ENCODE results near the gene WDR26. TPM values are rescaled to one million over a fixed set of nuclear protein-coding genes. Genes with fewer than 3 reads are reported as not detected.
"Not testable (repeated sequence)": the region's sequence is repeated elsewhere in the genome, so short reads cannot be mapped to it uniquely, and the experiment has no call there.

The WDR26 gene
- total RNA-seq, 2 donors from 2014 or later, result 157 to 176 TPM

DNA sequence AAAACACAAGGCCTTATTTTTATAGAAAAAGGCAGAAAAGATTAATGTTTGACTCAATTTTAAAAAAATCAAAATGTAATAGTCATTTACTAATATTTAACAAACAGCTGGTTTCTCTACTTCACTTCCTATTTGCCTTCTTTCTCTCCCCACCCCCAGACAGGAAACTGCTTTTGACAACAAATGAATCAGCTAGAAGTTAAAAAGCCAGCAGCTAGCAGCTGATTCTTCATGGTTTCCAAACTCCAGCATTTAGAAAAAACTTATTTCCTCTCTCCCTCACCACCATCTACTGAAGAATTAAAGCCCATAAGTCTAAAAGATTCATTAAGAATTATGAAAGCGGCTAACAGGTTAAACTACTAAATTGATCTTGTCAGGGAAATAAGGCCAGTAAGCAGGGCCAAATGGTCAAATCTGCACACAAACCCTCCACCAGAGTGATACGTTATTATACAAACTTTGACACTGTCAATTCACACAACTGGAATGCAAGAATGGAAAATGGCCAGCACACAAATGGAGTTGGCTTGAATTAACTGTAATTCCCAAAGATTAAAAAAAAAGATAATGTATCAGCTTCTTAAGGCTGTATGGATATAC, 4.0 kb downstream of the WDR26 start:
- no peak for ATAC-seq
- H3K4me1 Mint-ChIP-seq, result peaks cover 47% of the 10 kb centered on the region
- H3K9me3 ChIP-seq (ENCODE audit: control insufficient read depth, low read length, poor library complexity, severe bottlenecking), result no peaks in the 10 kb centered on the region
- H3K27me3 Mint-ChIP-seq, result no peaks in the 10 kb centered on the region
- peak overlapping the region; percentile 93 for H3K27ac Mint-ChIP-seq
- peaks cover 4% of the 10 kb centered on the region for H3K36me3 Mint-ChIP-seq (ENCODE audit: low read depth)
- DNase-seq, result no peak
- peak overlapping the region; percentile 87 for H3K4me3 Mint-ChIP-seq

DNA sequence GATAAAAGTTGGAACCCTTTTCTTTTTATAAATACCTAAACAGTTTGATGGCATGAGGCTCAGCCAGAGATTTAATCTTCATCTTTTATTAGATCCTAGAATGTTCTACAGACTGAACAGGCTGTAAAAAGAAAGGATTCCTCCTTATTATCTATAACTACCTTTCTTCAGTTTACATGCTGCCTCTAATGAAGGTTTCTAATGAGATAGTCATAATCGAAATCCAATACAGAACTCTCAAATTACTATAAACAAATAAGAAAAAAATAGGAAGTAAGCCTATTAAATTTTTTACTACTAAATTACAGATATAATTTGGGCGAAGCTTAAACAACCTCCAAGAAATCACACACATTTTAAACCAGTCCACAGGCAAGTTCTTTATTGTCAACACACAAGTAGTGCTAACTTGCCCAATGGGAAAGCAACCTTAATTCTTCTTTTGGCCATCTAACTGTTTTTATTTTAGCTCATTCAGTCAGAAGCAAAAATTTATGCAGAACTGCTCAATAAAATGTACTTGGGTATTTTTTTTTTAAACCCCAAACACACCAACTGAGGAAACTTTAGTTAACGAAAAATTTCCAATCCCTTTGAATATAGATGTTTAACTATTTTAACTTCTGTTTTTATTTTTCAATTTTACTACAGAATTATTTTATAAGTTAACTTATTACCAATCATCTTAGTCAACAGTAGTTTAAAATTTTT, 4.8 kb downstream of the WDR26 start:
- Mint-ChIP-seq H3K36me3 (ENCODE audit: low read depth) (peaks cover 4% of the 10 kb centered on the region), H3K27me3 (no peaks in the 10 kb centered on the region), H3K27ac (peak overlapping the region; percentile 93), H3K4me1 (peaks cover 48% of the 10 kb centered on the region), H3K4me3 (no peak overlapping the region)
- H3K9me3 ChIP-seq (ENCODE audit: control insufficient read depth, low read length, poor library complexity, severe bottlenecking), result no peaks in the 10 kb centered on the region
- no peak for DNase-seq
- ATAC-seq, result no peak

DNA sequence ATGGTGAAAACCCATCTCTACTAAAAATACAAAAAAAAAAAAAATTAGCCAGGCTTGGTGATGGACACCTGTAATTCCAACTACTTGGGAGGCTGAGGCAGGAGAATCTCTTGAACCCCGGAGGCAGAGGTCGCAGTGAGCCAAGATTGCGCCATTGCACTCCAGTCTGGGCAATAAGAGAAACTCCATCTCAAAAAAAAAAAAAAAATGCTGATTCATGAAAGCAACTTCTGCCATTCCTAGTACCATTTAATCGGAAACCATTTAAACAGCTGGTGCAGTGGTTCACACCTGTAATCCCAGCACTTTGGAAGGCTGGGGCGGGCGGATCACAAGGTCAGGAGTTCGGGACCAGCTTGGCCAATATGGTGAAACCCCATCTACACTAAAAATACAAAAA, 5.9 kb downstream of the WDR26 start:
- H3K27ac Mint-ChIP-seq; H3K27me3 Mint-ChIP-seq; DNase-seq; ATAC-seq; H3K9me3 ChIP-seq (ENCODE audit: control insufficient read depth, low read length, poor library complexity, severe bottlenecking); H3K36me3 Mint-ChIP-seq (ENCODE audit: low read depth): not testable (repeated sequence)
- Mint-ChIP-seq H3K4me3 (peak overlapping the region; percentile 25), H3K4me1 (peaks cover 48% of the 10 kb centered on the region)

DNA sequence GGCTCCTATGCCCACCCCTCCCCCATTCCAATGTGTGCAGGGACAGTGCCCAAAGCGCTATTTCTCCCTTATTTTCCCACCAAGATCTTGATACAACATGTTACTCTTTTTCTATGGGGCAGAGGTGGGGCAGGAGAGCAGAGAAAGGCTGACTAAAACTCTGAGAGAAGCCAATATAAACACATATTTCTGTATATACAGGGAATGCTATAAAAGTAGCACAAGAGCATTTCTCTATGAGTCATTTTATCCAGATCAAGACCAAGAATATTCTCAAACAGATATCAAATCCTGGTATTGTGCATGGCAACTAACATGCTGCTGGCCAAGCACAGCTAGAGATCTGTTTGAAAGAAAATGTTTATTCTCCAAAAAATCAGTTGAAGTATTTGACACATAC, 7.3 kb downstream of the WDR26 start:
- peaks cover 38% of the 10 kb centered on the region for H3K4me1 Mint-ChIP-seq
- no peaks in the 10 kb centered on the region for H3K27me3 Mint-ChIP-seq
- H3K27ac Mint-ChIP-seq, result no peak overlapping the region
- ATAC-seq (no peak), DNase-seq (no peak)
- H3K36me3 Mint-ChIP-seq (ENCODE audit: low read depth), result peaks cover 3% of the 10 kb centered on the region
- H3K9me3 ChIP-seq (ENCODE audit: control insufficient read depth, low read length, poor library complexity, severe bottlenecking), result no peaks in the 10 kb centered on the region
- peak overlapping the region; percentile 31 for H3K4me3 Mint-ChIP-seq

DNA sequence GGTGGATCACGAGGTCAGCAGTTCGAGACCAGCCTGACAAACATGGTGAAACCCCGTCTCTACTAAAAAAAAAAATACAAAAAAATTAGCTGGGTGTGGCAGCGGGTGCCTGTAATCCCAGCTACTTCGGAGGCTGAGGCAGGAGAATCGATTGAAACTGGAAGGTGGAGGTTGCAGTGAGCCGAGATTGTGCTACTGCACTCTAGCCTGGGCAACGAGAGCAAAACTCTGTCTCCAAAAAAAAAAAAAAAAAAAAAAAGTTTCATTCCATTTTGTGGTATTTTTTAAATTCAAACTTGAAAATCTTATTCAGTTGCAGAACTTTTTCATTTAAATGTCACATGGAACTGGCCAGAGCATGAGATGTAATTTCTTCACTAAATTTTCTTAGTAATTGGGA, 7.7 kb downstream of the WDR26 start:
- peaks cover 36% of the 10 kb centered on the region for H3K4me1 Mint-ChIP-seq
- H3K27ac Mint-ChIP-seq; DNase-seq; H3K4me3 Mint-ChIP-seq; ATAC-seq; H3K27me3 Mint-ChIP-seq; H3K36me3 Mint-ChIP-seq (ENCODE audit: low read depth); H3K9me3 ChIP-seq (ENCODE audit: control insufficient read depth, low read length, poor library complexity, severe bottlenecking): not testable (repeated sequence)

DNA sequence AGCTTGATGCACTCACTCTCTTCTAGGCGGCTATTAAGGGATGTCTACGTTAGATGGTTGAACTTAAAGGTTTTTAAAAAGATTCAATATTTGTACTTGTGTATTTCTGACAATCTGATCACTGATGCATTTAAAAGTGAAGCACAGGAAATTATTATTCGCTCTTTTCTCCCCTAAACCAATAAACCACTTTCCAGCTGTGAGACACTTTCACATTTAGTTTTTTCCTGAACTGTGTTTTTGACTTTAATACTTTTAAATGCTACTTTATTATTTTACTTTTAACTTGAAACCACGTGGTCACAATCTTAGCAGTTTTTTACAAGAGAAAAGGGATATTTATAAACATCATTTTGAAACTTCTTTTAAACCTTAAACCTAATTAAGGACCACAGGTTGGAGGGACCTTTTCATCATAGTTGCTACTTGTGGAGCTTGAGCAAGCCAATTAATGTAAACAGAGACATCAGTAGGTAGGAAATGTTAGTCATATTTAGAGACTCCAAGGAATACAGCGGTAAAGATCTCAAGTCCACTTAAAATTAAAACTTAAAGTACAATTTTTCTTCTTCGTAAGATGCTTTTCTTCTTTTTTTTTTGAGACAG, 9.2 kb downstream of the WDR26 start:
- H3K27me3 Mint-ChIP-seq, result no peaks in the 10 kb centered on the region
- peak overlapping the region; percentile 88 for H3K27ac Mint-ChIP-seq
- no peak for DNase-seq
- ATAC-seq, result no peak
- peaks cover 7% of the 10 kb centered on the region for H3K36me3 Mint-ChIP-seq (ENCODE audit: low read depth)
- H3K9me3 ChIP-seq (ENCODE audit: control insufficient read depth, low read length, poor library complexity, severe bottlenecking), result no peaks in the 10 kb centered on the region
- H3K4me3 Mint-ChIP-seq, result no peak overlapping the region
- peaks cover 28% of the 10 kb centered on the region for H3K4me1 Mint-ChIP-seq

DNA sequence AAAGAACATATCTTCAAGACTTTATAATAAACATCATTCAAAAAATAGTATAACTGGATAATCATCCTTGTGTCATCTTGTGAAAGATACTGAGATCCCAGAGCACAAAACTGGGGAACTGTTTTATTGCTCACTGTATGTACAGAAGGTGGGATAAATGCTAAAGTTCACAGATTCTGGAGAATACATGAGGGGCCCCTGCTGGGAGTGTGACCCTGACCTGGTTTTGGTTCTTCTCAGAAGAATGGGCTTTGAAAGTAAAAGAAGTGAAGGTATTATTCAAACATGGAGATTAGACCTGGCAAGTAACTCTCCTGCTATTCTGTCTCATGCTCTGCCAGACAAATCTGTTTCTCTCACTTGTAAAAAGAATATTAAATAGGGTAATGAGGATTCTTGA, 14.5 kb downstream of the WDR26 start:
- H3K9me3 ChIP-seq (ENCODE audit: control insufficient read depth, low read length, poor library complexity, severe bottlenecking), result no peaks in the 10 kb centered on the region
- no peak for DNase-seq
- ATAC-seq, result no peak
- H3K27ac Mint-ChIP-seq, result peak overlapping the region; percentile 57
- no peaks in the 10 kb centered on the region for H3K27me3 Mint-ChIP-seq
- peaks cover 14% of the 10 kb centered on the region for H3K4me1 Mint-ChIP-seq
- peaks cover 15% of the 10 kb centered on the region for H3K36me3 Mint-ChIP-seq (ENCODE audit: low read depth)
- no peak overlapping the region for H3K4me3 Mint-ChIP-seq

DNA sequence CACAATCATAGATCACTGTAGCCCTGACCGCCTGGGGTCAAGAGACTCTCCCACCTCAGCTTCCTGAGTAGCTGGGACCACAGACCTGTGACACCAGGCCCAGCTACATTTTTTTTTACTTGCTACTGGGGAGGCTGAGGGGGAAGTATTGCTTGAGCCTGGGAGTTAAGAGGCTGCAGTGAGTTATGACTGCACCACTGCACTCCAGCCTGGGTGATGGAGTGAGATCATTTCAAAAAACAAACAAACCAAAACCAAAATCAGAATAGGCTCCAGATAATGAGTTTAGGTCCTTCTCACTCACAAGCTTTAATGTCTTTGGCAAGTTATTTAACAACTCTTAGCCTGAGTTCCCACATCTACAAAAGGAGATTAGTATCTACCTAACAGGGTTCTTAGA, 22.8 kb downstream of the WDR26 start:
- Mint-ChIP-seq H3K27ac (peak overlapping the region; percentile 62), H3K36me3 (ENCODE audit: low read depth) (peaks cover 8% of the 10 kb centered on the region), H3K4me1 (peaks cover 18% of the 10 kb centered on the region), H3K4me3 (no peak overlapping the region), H3K27me3 (no peaks in the 10 kb centered on the region)
- ATAC-seq (no peak), DNase-seq (no peak)
- no peaks in the 10 kb centered on the region for H3K9me3 ChIP-seq (ENCODE audit: control insufficient read depth, low read length, poor library complexity, severe bottlenecking)

DNA sequence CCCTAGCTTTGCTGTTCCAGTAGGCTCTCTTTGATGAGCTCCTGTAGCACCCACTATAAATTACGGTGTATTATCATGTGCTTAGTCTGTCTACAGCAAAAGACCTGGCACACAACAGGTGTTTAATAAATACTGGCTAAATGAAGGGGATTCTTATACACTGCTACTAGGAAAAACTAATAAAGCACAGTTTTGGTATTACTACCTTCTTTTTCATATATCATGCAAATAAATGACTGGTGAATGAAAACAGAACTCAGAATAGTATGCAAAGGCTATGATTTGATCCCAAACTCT, 26.4 kb downstream of the WDR26 start:
- Mint-ChIP-seq H3K4me1 (peaks cover 29% of the 10 kb centered on the region), H3K36me3 (ENCODE audit: low read depth) (peaks cover 12% of the 10 kb centered on the region), H3K27ac (peak overlapping the region; percentile 43), H3K27me3 (no peaks in the 10 kb centered on the region), H3K4me3 (no peak overlapping the region)
- H3K9me3 ChIP-seq (ENCODE audit: control insufficient read depth, low read length, poor library complexity, severe bottlenecking), result no peaks in the 10 kb centered on the region
- DNase-seq, result no peak
- ATAC-seq, result no peak

DNA sequence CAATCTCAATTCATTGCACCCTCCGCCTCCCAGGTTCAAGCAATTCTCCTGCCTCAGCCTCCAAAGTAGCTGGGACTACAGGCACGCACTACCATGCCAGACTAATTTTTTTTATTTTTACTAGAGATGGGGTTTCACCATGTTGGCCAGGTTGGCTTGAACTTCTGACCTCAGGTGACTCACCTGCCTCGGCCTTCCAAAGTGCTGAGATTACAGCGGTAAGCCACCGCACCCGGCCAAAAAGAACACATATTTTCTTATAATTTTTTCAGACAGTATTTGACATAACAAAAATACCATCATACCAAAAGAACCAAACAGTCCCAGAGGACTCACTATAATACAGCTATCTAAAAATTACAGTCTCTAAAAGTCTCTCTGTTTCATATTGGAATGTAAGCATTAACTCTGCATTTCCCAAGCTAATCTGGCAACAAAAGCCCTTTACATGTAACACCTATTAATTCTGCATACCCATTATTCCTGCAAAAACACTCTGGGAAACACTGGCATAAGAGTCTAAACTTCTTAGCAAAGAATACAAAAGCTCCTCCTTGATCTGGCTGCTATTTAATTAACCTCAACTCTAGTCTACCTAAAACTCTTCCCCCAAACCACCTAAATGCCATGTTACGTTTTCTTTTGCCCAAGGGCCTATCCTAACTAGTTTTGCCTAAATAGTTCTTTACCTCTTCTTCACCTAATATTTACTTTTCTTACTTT, 26.9 kb downstream of the WDR26 start:
- H3K27ac Mint-ChIP-seq, result peak overlapping the region; percentile 43
- H3K9me3 ChIP-seq (ENCODE audit: control insufficient read depth, low read length, poor library complexity, severe bottlenecking), result no peaks in the 10 kb centered on the region
- DNase-seq, result no peak
- H3K4me3 Mint-ChIP-seq, result no peak overlapping the region
- H3K4me1 Mint-ChIP-seq, result peaks cover 29% of the 10 kb centered on the region
- no peak for ATAC-seq
- H3K36me3 Mint-ChIP-seq (ENCODE audit: low read depth), result peaks cover 12% of the 10 kb centered on the region
- no peaks in the 10 kb centered on the region for H3K27me3 Mint-ChIP-seq

DNA sequence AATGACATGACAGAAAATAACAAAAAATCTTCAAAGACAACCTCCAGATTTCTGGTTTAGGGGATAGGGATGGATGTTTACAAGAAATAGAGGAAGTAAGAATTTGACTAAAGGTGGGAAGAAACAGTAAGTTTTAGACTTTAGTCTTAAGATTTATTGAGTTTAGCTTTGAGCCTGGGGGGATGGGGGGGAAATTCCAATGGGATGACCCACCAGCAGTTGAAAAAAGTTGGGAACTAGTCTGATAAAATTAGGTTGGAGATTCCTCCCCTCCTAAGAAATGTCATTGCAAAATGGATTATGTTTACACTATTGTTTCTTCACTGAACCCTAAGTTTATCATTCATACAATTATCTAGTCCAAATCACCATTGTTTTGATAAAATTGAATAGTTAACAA, 28.4 kb downstream of the WDR26 start:
- peaks cover 14% of the 10 kb centered on the region for H3K36me3 Mint-ChIP-seq (ENCODE audit: low read depth)
- DNase-seq (no peak), ATAC-seq (no peak)
- peaks cover 30% of the 10 kb centered on the region for H3K4me1 Mint-ChIP-seq
- no peaks in the 10 kb centered on the region for H3K9me3 ChIP-seq (ENCODE audit: control insufficient read depth, low read length, poor library complexity, severe bottlenecking)
- H3K4me3 Mint-ChIP-seq, result no peak overlapping the region
- H3K27me3 Mint-ChIP-seq, result no peaks in the 10 kb centered on the region
- peak overlapping the region; percentile 60 for H3K27ac Mint-ChIP-seq

DNA sequence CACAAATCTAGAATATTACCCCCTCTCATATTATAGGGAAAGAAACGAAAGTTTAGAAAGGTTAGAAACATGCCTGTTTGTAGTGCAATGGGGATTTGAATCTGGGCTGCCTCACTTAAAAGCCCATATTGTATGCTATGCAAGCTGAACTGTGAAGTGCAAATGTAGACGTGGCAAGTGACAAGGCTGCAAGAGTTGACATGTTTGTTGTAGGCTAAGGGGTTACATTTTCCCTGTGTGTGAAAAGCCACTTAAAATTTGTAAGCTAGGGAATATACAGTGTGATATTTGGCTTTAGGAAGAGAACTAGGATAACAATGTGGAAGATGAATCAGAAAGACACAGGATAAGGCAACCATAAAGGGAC, 29.0 kb downstream of the WDR26 start:
- Mint-ChIP-seq H3K27me3 (no peaks in the 10 kb centered on the region), H3K4me1 (peaks cover 30% of the 10 kb centered on the region), H3K4me3 (peak overlapping the region; percentile 22), H3K27ac (peak overlapping the region; percentile 60), H3K36me3 (ENCODE audit: low read depth) (peaks cover 14% of the 10 kb centered on the region)
- H3K9me3 ChIP-seq (ENCODE audit: control insufficient read depth, low read length, poor library complexity, severe bottlenecking), result no peaks in the 10 kb centered on the region
- ATAC-seq, result no peak
- no peak for DNase-seq

DNA sequence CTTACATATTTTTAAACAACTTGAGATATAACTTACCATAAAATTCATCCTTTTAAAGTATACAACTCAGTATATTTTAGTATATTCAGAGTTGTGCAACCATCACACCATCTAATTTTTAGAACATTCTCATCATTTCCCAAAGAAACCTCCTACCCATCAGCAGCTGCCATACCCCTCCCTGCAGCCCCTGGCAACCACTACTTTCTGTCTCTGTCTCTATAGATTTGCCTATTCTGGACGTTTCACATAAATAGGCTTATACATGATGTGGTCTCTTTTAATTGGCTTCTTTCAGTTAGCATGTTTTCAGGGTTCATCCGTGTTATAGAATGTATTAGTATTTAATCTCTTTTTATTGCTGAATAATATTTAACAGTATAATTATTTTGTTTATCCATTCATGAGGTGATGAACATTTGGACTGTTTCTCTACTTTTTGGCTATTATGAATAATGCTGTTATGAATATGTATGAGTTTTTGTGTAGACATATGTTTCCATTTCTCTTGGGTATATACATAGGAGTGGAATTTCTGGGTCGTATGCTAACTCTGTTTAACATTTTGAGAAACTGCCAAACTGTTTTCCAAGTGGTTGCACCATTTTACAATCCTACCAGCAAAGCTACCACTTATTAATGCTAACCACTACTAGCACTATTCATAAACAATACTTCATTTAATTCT, 29.5 kb downstream of the WDR26 start:
- Mint-ChIP-seq H3K4me3 (no peak overlapping the region), H3K27me3 (no peaks in the 10 kb centered on the region), H3K4me1 (peaks cover 30% of the 10 kb centered on the region), H3K27ac (peak overlapping the region; percentile 32), H3K36me3 (ENCODE audit: low read depth) (peaks cover 14% of the 10 kb centered on the region)
- ATAC-seq (no peak), DNase-seq (no peak)
- H3K9me3 ChIP-seq (ENCODE audit: control insufficient read depth, low read length, poor library complexity, severe bottlenecking), result no peaks in the 10 kb centered on the region
